Activated CD8-positive, alpha-beta memory T cell treated with anti-CD3 and anti-CD28 coated beads for 24 hours (primary cell): ENCODE results near the gene RAB5IF.
"Not testable (repeated sequence)": the region's sequence is repeated elsewhere in the genome, so short reads cannot be mapped to it uniquely, and the experiment has no call there.

Experiments used
- DNase-seq: peaks from one replicate; pipeline ENCODE4 v3.0.0-alpha.2; 2020

Gene RAB5IF

DNA sequence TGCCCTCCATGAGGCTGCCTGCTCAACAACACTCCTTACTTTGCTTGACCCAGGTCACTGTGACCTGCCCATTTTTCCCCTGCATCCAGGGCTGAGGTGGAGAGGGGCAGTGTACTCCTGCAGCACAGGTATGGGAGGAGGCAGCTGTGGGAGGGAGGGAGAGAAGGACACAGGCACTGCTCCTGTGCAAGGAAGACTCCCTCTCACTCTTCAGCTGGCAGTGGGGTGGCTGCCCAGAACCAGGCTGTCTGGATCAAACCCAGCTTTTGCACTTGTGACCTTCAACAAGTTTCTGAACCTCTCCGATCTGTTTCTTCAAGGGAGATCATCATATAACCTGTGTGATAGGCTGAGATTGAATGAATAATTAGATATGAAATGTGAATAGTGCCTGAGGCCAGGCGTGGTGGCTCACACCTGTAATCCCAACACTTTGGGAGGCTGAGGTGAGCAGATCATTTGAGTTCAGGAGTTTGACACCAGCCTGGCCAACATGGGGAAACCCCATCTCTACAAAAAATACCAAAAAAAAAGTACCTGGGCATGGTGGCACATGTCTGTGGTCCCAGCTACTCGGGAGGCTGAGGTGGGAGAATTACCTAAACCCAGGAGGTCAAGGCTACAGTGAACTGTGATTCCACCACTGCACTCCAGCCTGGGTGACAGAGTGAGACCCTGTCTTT lies 18.1 kb upstream of the RAB5IF start:
- DNase-seq: no peak

DNA sequence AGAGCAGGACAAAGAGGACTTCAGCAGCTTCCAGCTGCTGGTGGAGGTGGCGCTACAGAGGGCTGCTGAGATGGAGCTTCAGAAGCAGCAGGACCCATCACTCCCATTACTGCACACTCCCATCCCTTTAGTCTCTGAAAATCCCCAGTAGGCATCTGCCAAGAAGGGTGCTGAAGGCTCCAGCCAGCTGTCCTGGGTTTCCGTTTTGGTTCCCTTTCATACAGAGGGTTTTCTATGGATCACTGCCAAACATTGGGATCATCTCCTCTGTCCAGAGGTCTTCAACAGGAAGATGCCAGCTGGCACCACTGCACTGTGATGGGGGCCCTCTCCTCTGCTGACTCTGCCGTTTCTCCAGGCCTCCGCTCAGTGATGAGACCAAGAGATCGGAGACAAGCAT lies 14.3 kb upstream of the RAB5IF start:
- no peak for DNase-seq

- DNase-seq: no peak
Measured at GRCh38 chr20:36591854-36592641, 13.5 kb upstream of the RAB5IF start.

DNA sequence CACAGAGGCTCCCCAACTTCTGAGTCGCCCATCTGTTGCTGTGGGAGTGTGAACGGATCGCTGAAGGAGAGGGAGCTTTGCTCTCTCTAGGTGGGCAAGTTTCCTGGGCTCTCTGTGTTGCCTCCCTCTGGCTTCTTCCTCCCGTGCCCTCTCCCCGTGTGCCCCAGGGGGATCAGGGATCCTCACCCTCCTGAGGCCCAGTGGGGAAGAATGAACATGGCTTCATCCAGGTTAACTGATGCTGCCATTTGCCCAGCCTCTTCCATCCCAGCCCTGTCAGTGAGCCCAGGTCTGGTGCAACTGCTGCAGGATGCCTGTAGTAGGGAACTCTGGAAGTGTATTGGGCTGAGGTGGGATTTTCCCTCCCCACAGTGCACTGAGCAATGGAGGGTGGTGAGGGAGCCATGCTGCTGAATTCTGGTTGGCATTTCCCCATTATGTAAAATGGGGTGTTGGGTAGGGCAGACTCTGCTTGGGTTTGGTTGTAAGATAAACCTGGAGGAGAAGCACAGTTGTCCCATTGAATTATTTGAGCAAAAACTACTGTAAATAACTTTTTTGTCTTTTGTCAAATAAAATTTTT lies 12.1 kb upstream of the RAB5IF start:
- DNase-seq: no peak

- DNase-seq: no peak
Measured at GRCh38 chr20:36599912-36600345, 5.7 kb upstream of the RAB5IF start.

- no peak for DNase-seq
Measured at GRCh38 chr20:36601540-36601939, 4.0 kb upstream of the RAB5IF start.

- no peak for DNase-seq
Measured at GRCh38 chr20:36604952-36605398, 604 bp upstream of the RAB5IF start.

DNA sequence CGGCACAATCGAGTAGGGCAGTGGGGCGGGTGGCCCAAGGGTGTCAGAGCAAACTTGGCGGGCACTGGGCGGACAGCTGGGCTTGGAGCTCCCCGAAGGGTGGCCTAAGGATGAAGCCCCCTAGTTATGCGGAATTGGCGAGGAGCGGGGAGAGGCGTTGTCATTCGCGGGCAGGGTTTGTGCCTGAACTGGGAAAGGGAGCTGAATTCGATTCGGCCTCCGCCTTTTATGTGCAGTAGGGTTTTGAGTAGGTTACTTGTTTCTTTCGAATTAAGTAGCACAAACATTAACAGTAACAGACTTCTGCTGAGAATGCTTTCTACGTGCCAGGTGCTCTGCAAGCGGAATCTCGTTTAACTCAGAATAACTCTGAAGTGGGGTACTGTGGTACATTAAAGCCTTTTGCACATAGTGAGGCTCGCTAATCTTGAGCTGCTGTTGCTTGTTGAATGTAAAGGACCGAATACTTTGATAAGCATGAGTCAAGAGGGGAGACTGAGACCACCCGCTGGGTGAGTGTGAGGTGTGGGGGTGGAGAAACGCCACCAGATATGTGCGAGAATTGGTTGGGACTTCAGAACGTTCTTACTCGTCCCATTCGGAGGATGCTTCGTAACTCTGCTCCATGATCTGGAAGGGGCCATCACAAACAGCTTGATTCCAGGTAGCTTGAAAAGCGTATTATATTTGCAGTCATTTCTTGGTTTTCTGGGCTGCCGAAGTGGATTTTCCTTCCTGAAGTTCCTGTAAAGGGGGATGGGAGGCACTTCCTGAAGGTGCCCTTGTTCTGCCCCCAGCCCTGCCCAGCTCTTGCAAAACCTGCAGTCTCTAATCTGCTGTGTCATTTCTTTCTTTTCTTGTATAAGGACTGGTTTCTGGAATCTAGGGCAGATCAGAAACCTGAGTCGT lies 833 bp downstream of the RAB5IF start:
- no peak for DNase-seq

- DNase-seq: no peak
Measured at GRCh38 chr20:36607586-36608387, 2.2 kb downstream of the RAB5IF start.

DNA sequence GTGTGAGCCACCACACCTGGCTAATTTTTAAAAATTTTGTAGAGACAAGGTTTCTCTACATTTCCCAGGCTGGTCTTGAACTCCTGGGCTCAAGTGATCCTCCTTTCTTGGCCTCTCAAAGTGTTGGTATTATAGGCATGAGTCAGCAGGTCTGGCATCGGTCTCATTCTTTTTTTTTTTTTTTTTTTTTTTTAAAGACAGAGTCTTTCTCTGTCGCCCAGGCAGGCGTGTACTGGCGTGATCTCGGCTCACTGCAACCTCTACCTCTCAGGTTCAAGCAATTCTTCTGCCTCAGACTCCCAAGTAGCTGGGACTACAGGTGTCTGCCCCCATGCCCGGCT lies 2.8 kb downstream of the RAB5IF start:
- DNase-seq: not testable (repeated sequence)

GRCh38 chr20:36611625-36612024 lies 6.0 kb downstream of the RAB5IF start:
- DNase-seq: no peak

GRCh38 chr20:36613974-36614373 lies 8.4 kb downstream of the RAB5IF start:
- DNase-seq: no peak

- DNase-seq: no peak
Measured at GRCh38 chr20:36614781-36615557, 9.4 kb downstream of the RAB5IF start.

DNA sequence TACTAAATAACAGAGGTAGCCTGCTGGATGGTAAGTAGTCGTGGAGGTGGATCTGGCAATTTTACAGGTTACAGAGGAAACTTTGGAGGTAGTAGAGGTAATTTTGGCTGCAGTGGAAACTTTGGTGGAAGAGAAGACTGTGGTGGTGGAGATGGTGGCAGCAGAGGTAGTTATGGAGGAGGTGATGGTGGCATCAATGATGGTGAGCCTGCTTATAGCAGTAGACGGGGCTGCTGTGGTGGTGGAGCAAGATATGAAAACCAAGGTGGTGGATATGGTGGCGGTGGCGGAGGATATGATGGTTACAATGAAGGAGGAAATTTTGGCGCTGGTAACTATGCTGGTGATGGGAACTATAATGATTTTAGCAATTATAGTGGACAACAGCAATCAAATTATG lies 15.3 kb downstream of the RAB5IF start:
- no peak for DNase-seq

GRCh38 chr20:36623444-36623843 lies 17.9 kb downstream of the RAB5IF start:
- DNase-seq: no peak

DNA sequence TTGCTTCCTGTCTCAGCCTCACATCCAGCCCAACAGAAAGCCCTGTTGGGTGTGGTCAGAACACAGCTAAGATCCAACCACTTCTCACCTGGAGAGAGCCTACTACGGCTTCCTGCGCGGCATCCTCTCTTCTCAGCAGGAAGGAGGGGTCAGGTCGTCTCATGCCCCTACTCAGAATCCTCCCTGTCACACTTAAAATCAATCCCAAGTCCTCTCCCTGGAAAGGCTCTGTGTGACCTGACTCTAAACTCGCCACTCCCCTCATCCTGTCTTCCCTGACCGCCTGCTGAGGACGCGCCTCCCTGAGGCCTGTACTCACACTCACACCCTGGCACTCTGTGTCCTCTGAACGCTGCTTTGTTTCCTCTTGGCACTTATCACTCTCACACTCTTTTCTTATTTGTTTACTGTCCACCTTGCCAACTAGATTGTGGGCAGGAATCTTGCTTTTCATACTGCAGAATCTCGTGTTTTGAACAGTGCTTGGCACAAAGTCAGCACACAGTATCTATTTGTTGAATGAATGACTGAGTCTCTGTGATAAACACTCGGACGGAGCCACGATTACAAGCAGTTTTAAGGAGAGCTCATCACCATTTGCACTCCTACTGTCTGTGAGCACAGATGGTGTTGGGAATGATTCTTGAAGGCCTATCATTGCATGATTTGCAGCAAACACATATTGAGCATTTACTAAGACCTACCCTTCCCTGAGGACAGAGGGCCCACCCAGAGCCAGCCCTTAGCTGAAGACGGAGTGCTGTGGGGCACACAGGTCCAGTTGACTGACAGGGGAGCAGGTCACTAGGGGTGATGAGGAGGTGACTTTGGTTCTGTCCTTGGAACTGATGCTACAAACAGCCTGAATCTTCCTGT lies 18.7 kb downstream of the RAB5IF start:
- DNase-seq: no peak

DNA sequence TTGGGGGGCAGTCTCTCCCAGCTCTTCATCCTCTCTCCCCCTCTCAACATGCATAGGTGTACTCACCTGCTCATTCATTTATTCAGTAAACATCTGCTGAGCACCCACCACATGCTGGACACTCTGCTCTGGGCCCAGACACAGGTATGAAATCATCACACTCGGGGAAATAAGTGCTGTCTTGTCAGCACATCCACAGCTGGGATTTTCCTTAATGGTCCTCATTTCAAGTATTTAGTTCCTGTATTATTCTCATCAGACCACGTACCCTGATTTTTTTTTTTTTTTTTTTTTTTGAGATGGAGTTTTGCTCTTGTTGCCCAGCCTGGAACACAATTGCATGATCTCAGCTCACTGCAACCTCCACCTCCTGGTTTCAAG lies 19.4 kb downstream of the RAB5IF start:
- DNase-seq: no peak

DNA sequence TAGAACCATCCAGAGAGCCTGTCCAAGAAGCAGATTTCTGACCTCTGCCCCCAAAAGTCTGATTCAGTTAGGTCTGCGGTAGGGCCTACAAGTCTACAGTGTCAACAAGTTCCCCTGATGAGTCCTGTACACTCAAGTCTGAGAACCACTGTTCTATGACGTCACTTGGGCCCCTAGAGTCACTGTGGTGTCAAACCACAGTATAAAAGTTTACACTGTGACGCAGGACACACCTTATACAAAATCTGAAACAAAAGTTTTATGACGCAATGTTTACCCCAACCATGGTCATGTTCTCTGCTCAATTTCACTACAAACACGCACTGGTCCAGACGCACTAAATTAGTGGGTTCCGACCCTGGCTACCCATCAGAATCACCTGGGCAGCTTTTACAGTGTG lies 22.5 kb downstream of the RAB5IF start:
- DNase-seq: no peak

DNA sequence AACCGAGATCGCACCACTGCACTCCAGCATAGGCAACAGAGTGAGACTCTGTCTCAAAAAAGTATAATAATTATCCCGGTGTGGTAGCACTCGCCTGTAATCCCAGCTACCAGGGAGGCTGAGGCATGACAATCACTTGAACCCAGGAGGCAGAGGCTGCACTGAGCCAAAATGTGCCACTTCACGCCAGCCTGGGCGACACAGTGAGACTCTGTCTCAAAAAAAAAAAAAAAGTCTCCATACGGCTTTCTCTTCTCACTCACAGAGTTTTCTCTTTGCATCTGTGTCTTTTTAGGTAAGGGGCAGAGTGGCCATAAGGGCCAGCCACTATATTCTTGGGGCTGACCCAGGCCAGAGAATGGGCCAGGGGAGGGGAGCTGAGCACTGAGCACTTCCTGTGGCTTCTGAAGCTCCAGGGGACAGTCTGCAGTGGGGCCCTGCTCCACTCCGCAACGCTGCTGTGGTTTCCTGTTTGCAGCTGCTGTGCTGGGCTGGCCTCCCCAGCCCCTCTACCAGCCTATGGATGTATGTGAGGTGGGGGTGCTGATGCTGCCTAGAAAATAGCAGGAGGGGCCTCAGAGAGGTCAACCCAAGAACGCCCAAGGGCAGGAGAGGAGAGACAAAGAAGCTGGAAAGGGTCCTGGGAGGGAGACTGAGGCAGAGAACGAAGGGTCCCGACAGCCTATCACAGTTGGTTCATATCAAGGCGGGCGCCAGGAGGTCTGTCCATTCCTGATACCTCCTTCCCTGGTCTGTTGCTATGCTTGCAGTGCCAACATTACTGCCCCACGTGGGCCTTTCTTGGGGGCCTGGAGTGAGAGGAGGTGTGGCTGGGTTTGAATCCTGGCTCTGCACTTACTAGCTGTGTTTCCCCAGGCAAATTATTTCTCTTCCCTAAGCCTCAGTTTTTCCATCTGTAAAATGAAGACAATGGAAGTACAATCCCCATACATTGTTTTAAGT lies 24.4 kb downstream of the RAB5IF start:
- peak; percentile 76 for DNase-seq
